Activated CD4-positive, alpha-beta memory T cell treated with anti-CD3 and anti-CD28 coated beads for 36 hours (primary cell): ENCODE measurements around the gene ABCC2. TPM values are rescaled to one million over a fixed set of nuclear protein-coding genes. Genes with fewer than 3 reads are reported as not detected.
A peak's percentile ranks its signal among the peaks of the same experiment; 100 is the strongest.
"Not testable (repeated sequence)": the region's sequence is repeated elsewhere in the genome, so short reads cannot be mapped to it uniquely, and the experiment has no call there.

ENCODE experiments used
- CTCF ChIA-PET: fragments of 350-600 bp; sonication (Branson Sonifier 250); formaldehyde crosslinking; loops from one replicate; lab custom pipeline; 2021; ENCODE audit warnings: antibody characterized with exemption, inconsistent platforms; lab: Charles Lee
- POLR2A ChIA-PET: fragments of 350-600 bp; sonication (Branson Sonifier 250); formaldehyde crosslinking; loops from one replicate; lab custom pipeline; 2021; ENCODE audit warnings: antibody characterized with exemption; lab: Charles Lee
- DNase-seq: peaks from one replicate; pipeline ENCODE4 v3.0.0-alpha.2; 2020
- H3K27ac Mint-ChIP-seq: one replicate; pipeline ENCODE4 v1.8.0; 2021; ENCODE audit warnings: mixed read lengths
- H3K27me3 Mint-ChIP-seq: one replicate; pipeline ENCODE4 v1.8.0; 2021; ENCODE audit warnings: mixed read lengths
- H3K36me3 Mint-ChIP-seq: one replicate; pipeline ENCODE4 v1.8.0; 2021; ENCODE audit warnings: mixed read lengths
- H3K4me1 Mint-ChIP-seq: one replicate; pipeline ENCODE4 v1.8.0; 2021; ENCODE audit warnings: low read depth, mixed read lengths
- H3K4me3 Mint-ChIP-seq: one replicate; pipeline ENCODE4 v1.8.0; 2021; ENCODE audit warnings: mild to moderate bottlenecking, mixed read lengths
- H3K9me3 Mint-ChIP-seq: one replicate; pipeline ENCODE4 v1.8.0; 2021; ENCODE audit warnings: mixed read lengths
- intact Hi-C: fragments of 100-400 bp; cut with micrococcal nuclease; formaldehyde crosslinking; loops from one replicate; pipeline ENCODE4 v1.15.1; 2023
- total RNA-seq, 2 experiments: library from RNA; stranded (reverse); gene quantifications; one replicate each; pipeline ENCODE4 v1.2.3, GENCODE V29; 2021

Gene ABCC2
- total RNA-seq, 2 experiments from 2014 or later: 0.57 to 0.82 TPM

DNA sequence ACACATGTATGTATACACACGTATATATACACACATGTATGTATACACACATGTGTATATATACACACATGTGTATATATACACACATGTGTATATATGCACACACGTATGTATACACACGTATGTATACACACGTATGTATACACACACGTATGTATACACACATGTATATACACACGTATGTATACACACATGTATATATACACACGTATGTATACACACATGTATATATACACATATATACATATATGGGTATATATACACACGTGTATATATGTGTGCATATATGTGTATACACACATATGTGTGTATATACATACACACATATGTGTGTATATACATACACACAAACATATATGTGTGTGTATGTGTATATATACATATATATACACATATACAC, 31.7 kb downstream of the ABCC2 start:
- Mint-ChIP-seq H3K4me1 (no peaks in the 10 kb centered on the region), H3K27ac (no peak overlapping the region), H3K9me3 (peaks cover 4% of the 10 kb centered on the region), H3K36me3 (no peaks in the 10 kb centered on the region), H3K27me3 (no peaks in the 10 kb centered on the region), H3K4me3 (no peak overlapping the region)
- ChIA-PET POLR2A (no interaction called here), CTCF (no interaction called here)
- DNase-seq: no peak
- intact Hi-C loops: no loop called here

- no peak overlapping the region for H3K27ac Mint-ChIP-seq
- POLR2A ChIA-PET: no interaction called here
Observed at GRCh38 chr10:99815621-99816020, 33.2 kb downstream of the ABCC2 start.

GRCh38 chr10:99827936-99828335, 45.5 kb downstream of the ABCC2 start:
- ChIA-PET POLR2A (no interaction called here), CTCF (interaction anchor here (0.8 to 2.8 kb wide), 2 partner anchors 17 to 218 kb away, joined by 4 to 12 read pairs; no protein-coding TSS in a partner anchor)
- peaks cover 3% of the 10 kb centered on the region for H3K36me3 Mint-ChIP-seq
- H3K9me3 Mint-ChIP-seq: peaks cover 9% of the 10 kb centered on the region
- intact Hi-C loops: no loop called here
- no peak overlapping the region for H3K27ac Mint-ChIP-seq
- H3K4me3 Mint-ChIP-seq: no peak overlapping the region
- peaks cover 11% of the 10 kb centered on the region for H3K4me1 Mint-ChIP-seq
- no peak for DNase-seq
- H3K27me3 Mint-ChIP-seq: no peaks in the 10 kb centered on the region

More at GRCh38 chr10:99815621-99816020, 33.2 kb downstream of the ABCC2 start:
- no peak overlapping the region for H3K4me3 Mint-ChIP-seq
- DNase-seq: no peak
- no peaks in the 10 kb centered on the region for H3K27me3 Mint-ChIP-seq
- H3K4me1 Mint-ChIP-seq: no peaks in the 10 kb centered on the region
- intact Hi-C loops: no loop called here
- H3K36me3 Mint-ChIP-seq: no peaks in the 10 kb centered on the region
- peaks cover 4% of the 10 kb centered on the region for H3K9me3 Mint-ChIP-seq
- CTCF ChIA-PET: interaction anchor here (1.0 to 1.3 kb wide), 2 partner anchors 30 to 230 kb away, joined by 3 read pairs; no protein-coding TSS in a partner anchor

- Mint-ChIP-seq H3K4me3 (no peak overlapping the region), H3K9me3 (peaks cover 9% of the 10 kb centered on the region), H3K4me1 (peaks cover 11% of the 10 kb centered on the region), H3K27ac (no peak overlapping the region), H3K36me3 (peaks cover 3% of the 10 kb centered on the region), H3K27me3 (no peaks in the 10 kb centered on the region)
- ChIA-PET CTCF (interaction anchor here (1.0 to 2.8 kb wide), 3 partner anchors 17 to 218 kb away, joined by 3 to 12 read pairs (median 8); partner anchors contain the start of gene DNMBP), POLR2A (no interaction called here)
- no peak for DNase-seq
- intact Hi-C loops: no loop called here
Observed at GRCh38 chr10:99828464-99828863, 46.0 kb downstream of the ABCC2 start.

DNA sequence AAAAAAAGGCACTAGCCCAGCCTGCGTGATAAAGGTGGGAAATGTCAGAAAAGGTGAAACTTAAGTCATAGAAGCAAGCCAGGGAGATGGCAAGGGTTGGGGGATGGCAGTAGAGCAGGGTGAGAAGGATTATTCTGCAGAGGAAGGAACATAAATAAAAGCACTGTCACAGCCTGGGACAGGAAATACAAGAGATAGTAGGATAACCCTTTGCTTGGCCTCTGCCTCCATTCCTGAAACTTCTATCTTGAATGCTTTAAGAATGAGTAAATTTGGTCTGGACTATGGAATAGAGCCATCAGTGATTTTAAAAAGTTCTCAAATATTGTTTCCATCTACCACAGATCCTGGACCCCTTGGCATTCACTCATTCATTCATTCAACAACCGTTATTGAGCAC, 50.0 kb downstream of the ABCC2 start:
- ChIA-PET CTCF (no interaction called here), POLR2A (no interaction called here)
- Mint-ChIP-seq H3K36me3 (peaks cover 3% of the 10 kb centered on the region), H3K27ac (no peak overlapping the region), H3K9me3 (peaks cover 9% of the 10 kb centered on the region), H3K4me1 (peaks cover 18% of the 10 kb centered on the region), H3K27me3 (no peaks in the 10 kb centered on the region), H3K4me3 (no peak overlapping the region)
- intact Hi-C loops: no loop called here
- DNase-seq: no peak

GRCh38 chr10:99834410-99834809, 52.0 kb downstream of the ABCC2 start:
- peaks cover 7% of the 10 kb centered on the region for H3K4me1 Mint-ChIP-seq
- peak; percentile 23 for DNase-seq
- no peak overlapping the region for H3K27ac Mint-ChIP-seq
- ChIA-PET POLR2A (no interaction called here), CTCF (interaction anchor here (0.7 to 1.1 kb wide), 3 partner anchors 11 to 211 kb away, joined by 3 to 4 read pairs (median 4); partner anchors contain the start of gene DNMBP)
- intact Hi-C loops: no loop called here
- H3K4me3 Mint-ChIP-seq: no peak overlapping the region
- no peaks in the 10 kb centered on the region for H3K9me3 Mint-ChIP-seq
- H3K36me3 Mint-ChIP-seq: peaks cover 2% of the 10 kb centered on the region
- H3K27me3 Mint-ChIP-seq: no peaks in the 10 kb centered on the region

- peaks cover 7% of the 10 kb centered on the region for H3K4me1 Mint-ChIP-seq
- H3K27ac Mint-ChIP-seq: no peak overlapping the region
- no peaks in the 10 kb centered on the region for H3K27me3 Mint-ChIP-seq
- intact Hi-C loops: no loop called here
- no peak for DNase-seq
- H3K9me3 Mint-ChIP-seq: no peaks in the 10 kb centered on the region
- ChIA-PET CTCF (interaction anchor here (1.6 kb wide), 1 partner anchor 10 kb away, joined by 7 read pairs; no protein-coding TSS in a partner anchor), POLR2A (no interaction called here)
- H3K36me3 Mint-ChIP-seq: no peaks in the 10 kb centered on the region
- no peak overlapping the region for H3K4me3 Mint-ChIP-seq
Observed at GRCh38 chr10:99835947-99836346, 53.5 kb downstream of the ABCC2 start.

GRCh38 chr10:99836711-99837110, 54.3 kb downstream of the ABCC2 start:
- Mint-ChIP-seq H3K27me3 (no peaks in the 10 kb centered on the region), H3K4me1 (peaks cover 7% of the 10 kb centered on the region), H3K36me3 (no peaks in the 10 kb centered on the region), H3K27ac (no peak overlapping the region), H3K4me3 (no peak overlapping the region), H3K9me3 (no peaks in the 10 kb centered on the region)
- intact Hi-C loops: no loop called here
- ChIA-PET POLR2A (no interaction called here), CTCF (interaction anchor here (1.6 kb wide), 1 partner anchor 9 kb away, joined by 7 read pairs; no protein-coding TSS in a partner anchor)
- no peak for DNase-seq

GRCh38 chr10:99840859-99841258, 58.4 kb downstream of the ABCC2 start:
- H3K4me1 Mint-ChIP-seq, POLR2A ChIA-PET, H3K36me3 Mint-ChIP-seq, H3K9me3 Mint-ChIP-seq, intact Hi-C loops, DNase-seq, H3K27ac Mint-ChIP-seq, H3K27me3 Mint-ChIP-seq, H3K4me3 Mint-ChIP-seq: not testable (repeated sequence)
- CTCF ChIA-PET: interaction anchor here (0.9 kb wide), 1 partner anchor 207 kb away, joined by 4 read pairs; no protein-coding TSS in a partner anchor

- intact Hi-C loops: no loop called here
Observed at GRCh38 chr10:99841746-99842145, 59.3 kb downstream of the ABCC2 start.

DNA sequence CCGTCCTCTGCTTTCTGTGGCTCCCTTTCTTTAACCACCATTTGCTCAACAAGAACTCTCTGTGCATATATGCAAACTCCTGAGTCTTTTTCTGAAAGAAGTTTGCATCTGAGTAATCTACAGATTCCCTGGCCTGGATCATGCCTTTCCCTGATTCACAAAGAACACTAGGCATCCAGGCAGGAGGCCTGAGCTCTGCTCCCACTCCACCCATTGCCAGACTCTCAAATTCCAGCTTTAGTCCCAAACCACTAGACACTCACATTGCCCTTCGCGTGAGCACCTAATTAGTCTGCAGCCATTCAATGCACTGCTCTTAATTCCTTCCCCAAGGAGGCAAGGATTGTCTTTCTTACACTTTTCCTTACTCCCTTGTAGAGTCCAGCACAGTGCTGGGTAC, 60.9 kb downstream of the ABCC2 start:
- H3K27me3 Mint-ChIP-seq: no peaks in the 10 kb centered on the region
- H3K4me3 Mint-ChIP-seq: no peak overlapping the region
- DNase-seq: no peak
- CTCF ChIA-PET: interaction anchor here (4.7 to 8.9 kb wide), 2 partner anchors 166 to 205 kb away, joined by 119 to 282 read pairs; partner anchors contain the start of gene DNMBP
- H3K9me3 Mint-ChIP-seq: no peaks in the 10 kb centered on the region
- intact Hi-C loops: no loop called here
- POLR2A ChIA-PET: no interaction called here
- H3K4me1 Mint-ChIP-seq: peaks cover 4% of the 10 kb centered on the region
- no peaks in the 10 kb centered on the region for H3K36me3 Mint-ChIP-seq
- H3K27ac Mint-ChIP-seq: no peak overlapping the region

More at GRCh38 chr10:99841746-99842145, 59.3 kb downstream of the ABCC2 start:
- Mint-ChIP-seq H3K4me1 (peaks cover 4% of the 10 kb centered on the region), H3K27ac (no peak overlapping the region), H3K9me3 (no peaks in the 10 kb centered on the region), H3K36me3 (no peaks in the 10 kb centered on the region), H3K4me3 (no peak overlapping the region), H3K27me3 (no peaks in the 10 kb centered on the region)
- CTCF ChIA-PET: no interaction called here
- no peak for DNase-seq
- POLR2A ChIA-PET: no interaction called here

DNA sequence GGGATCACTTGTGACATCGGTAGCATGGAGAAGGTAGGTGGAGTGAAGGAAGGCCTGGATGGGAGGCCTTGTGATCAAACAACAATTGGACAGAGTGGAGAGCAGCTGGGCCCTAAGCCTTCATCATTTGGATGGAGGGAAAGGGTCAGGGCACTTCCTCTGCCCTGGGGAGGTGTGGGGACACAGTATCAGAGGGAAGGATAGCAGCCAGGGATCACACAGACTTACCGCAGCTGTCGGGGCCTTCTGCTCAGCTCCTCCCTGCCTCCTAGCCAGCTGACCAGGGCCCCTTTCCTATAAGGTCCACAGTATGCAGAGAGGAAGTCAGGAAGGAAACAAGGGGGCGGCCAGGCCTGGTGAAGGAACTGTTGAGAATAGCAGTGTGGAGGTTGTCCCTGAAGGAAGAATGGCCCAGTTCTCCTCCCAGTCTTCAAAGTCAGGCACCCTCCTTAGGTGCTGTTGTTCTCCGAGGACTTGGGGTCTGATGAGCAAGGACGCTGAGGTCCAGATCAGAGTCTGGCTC, 62.1 kb downstream of the ABCC2 start:
- POLR2A ChIA-PET: no interaction called here
- intact Hi-C loops: no loop called here
- Mint-ChIP-seq H3K4me3 (no peak overlapping the region), H3K9me3 (no peaks in the 10 kb centered on the region), H3K36me3 (no peaks in the 10 kb centered on the region), H3K27ac (no peak overlapping the region), H3K27me3 (no peaks in the 10 kb centered on the region), H3K4me1 (peaks cover 4% of the 10 kb centered on the region)
- CTCF ChIA-PET: interaction anchor here (1.1 to 8.9 kb wide), 6 partner anchors 16 to 210 kb away, joined by 3 to 282 read pairs (median 13); partner anchors contain the start of gene DNMBP
- no peak for DNase-seq
